Astrocyte (in vitro differentiated cells and primary cell): ENCODE data around the gene NDUFB11.

Source experiments
- CTCF ChIP-seq: IDR thresholded peaks from 2 replicates; pipeline ENCODE4 v1.5.1; 2011; ENCODE audit warnings: low read depth, mild to moderate bottlenecking, inconsistent platforms, low read length, moderate library complexity; ENCODE audit not compliant: insufficient read depth
- EZH2 ChIP-seq: IDR thresholded peaks from 2 replicates; pipeline ENCODE4 v1.6.1; 2012; ENCODE audit warnings: mild to moderate bottlenecking, low read length, inconsistent platforms; ENCODE audit not compliant: insufficient read depth

GRCh38 chrX:47185241-47185640 lies 40.7 kb upstream of the NDUFB11 start:
- TF ChIP-seq CTCF (no peak), EZH2 (no peak)
